Esophagus squamous epithelium (tissue), 5 donors: ENCODE measurements around the gene ANTKMT. TPM values are rescaled to one million over a fixed set of nuclear protein-coding genes. Genes with fewer than 3 reads are reported as not detected.

Experiments
- DNase-seq: peaks from one replicate; lab custom pipeline; 2025; lab: John Stamatoyannopoulos, UW
- H3K27ac ChIP-seq, 4 donors: fragments of 200-600 bp; sonication (generic); one replicate each; pipeline ENCODE4 v1.5.1; 2016 to 2019; ENCODE audit warnings: mild to moderate bottlenecking in 1 of 4
- H3K27me3 ChIP-seq, 4 donors: fragments of 200-600 bp; sonication (generic); 1 replicate in 3 of 4; 2 replicates in 1 of 4; pipeline versions ENCODE4 v1.5.1 to v1.6.0; 2017 to 2021; ENCODE audit warnings: antibody characterized with exemption in 1 of 4
- H3K36me3 ChIP-seq, 3 donors: fragments of 200-600 bp; sonication (generic); one replicate each; pipeline ENCODE4 v1.5.1; 2016 to 2019
- H3K4me1 ChIP-seq, 3 donors: fragments of 200-600 bp; sonication (generic); one replicate each; pipeline ENCODE4 v1.5.1; 2017 to 2019
- H3K4me3 ChIP-seq, 4 donors: fragments of 200-600 bp; sonication (generic); 1 replicate in 3 of 4; 2 replicates in 1 of 4; pipeline ENCODE4 v1.5.1; 2016 to 2019; ENCODE audit warnings: mild to moderate bottlenecking in 2 of 4, moderate library complexity in 1 of 4
- H3K9me3 ChIP-seq, 3 donors: fragments of 200-600 bp; sonication (generic); one replicate each; pipeline ENCODE4 v1.5.1; 2016 to 2019
- POLR2A ChIP-seq, 4 donors: fragments of 450-650 bp; IDR thresholded peaks; one replicate each; pipeline ENCODE4 v1.6.1; 2017; ENCODE audit warnings: antibody characterized with exemption in 4 of 4, mild to moderate bottlenecking in 4 of 4, moderate library complexity in 3 of 4
- WGBS, 2 donors: methylation state at CpG; one replicate each; pipeline ENCODE4 v1.1.5; 2018; 5-methylcytosine and 5-hydroxymethylcytosine counted together
- intact Hi-C: fragments of 100-400 bp; cut with DNase I; formaldehyde crosslinking; loops from one replicate; pipeline ENCODE4 v1.15.0; 2022
- total RNA-seq, 4 donors: library from RNA; depleted of rRNA; stranded (reverse); fragments of >200 nt; gene quantifications; one replicate each; pipeline ENCODE4 v1.1.0, GENCODE V29; 2016
- TF ChIP-seq, protein P1 (sequence below), 6 experiments: fragments of 450-650 bp in 4 of 6; fragments of 200-600 bp in 2 of 6; sonication (generic) in 2 of 6; IDR thresholded peaks; one replicate each; pipeline ENCODE4 v1.5.1; 2016 to 2019; ENCODE audit warnings: antibody characterized with exemption in 6 of 6, mild to moderate bottlenecking in 4 of 6, moderate library complexity in 4 of 6
- donor health status: DM: yes; HTN: yes; CAD: no.

The ANTKMT gene
- total RNA-seq, 4 donors from 2014 or later: 11.6 to 29.1 (median 24.2) TPM

DNA sequence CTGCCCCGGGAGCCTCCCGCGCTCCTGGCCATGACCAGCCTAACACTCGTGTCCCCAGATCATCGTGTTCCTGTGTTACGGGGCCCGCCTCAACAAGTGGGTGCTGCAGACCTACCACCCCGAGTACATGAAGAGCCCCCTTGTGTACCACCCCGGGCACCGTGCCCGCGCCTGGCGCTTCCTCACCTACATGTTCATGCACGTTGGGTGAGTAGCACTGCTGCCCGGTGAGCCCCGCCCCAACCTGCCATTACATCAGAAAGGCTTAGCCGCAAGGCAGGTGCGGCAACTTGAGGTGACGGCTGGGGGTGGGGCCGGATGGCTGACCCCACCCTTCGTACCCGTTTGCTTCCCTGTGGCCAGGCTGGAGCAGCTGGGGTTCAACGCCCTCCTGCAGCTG is 44.0 kb upstream of the ANTKMT start:
- peak overlapping the region; percentile 6 to 52 (median 31) for H3K27ac ChIP-seq
- 36 to 80% methylated on average over 1 to 5 of the region's 23 CpGs for WGBS, 2 donors
- H3K4me3 ChIP-seq: peak overlapping the region in 2 of 4 donors; percentile 3 to 45
- no peak for DNase-seq
- peaks cover 43 to 80% (median 51%) of the 10 kb centered on the region in 3 donors for H3K4me1 ChIP-seq
- intact Hi-C loops: no loop called here
- H3K36me3 ChIP-seq: peaks cover 21 to 34% (median 21%) of the 10 kb centered on the region in 3 donors
- peaks cover 0 to 33% (median 0%) of the 10 kb centered on the region in 4 donors for H3K27me3 ChIP-seq
- H3K9me3 ChIP-seq: no peaks in the 10 kb centered on the region
- no peak for TF ChIP-seq POLR2A (IDR thresholded peaks at IDR 0.05)
- TF ChIP-seq, protein P1, sequence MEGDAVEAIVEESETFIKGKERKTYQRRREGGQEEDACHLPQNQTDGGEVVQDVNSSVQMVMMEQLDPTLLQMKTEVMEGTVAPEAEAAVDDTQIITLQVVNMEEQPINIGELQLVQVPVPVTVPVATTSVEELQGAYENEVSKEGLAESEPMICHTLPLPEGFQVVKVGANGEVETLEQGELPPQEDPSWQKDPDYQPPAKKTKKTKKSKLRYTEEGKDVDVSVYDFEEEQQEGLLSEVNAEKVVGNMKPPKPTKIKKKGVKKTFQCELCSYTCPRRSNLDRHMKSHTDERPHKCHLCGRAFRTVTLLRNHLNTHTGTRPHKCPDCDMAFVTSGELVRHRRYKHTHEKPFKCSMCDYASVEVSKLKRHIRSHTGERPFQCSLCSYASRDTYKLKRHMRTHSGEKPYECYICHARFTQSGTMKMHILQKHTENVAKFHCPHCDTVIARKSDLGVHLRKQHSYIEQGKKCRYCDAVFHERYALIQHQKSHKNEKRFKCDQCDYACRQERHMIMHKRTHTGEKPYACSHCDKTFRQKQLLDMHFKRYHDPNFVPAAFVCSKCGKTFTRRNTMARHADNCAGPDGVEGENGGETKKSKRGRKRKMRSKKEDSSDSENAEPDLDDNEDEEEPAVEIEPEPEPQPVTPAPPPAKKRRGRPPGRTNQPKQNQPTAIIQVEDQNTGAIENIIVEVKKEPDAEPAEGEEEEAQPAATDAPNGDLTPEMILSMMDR (IDR thresholded peaks at IDR 0.05): no peak

- Histone ChIP-seq H3K27me3 (peaks cover 0 to 33% (median 0%) of the 10 kb centered on the region in 4 donors), H3K4me1 (peaks cover 48 to 86% (median 58%) of the 10 kb centered on the region in 3 donors), H3K36me3 (peaks cover 21 to 34% (median 21%) of the 10 kb centered on the region in 3 donors), H3K27ac (peak overlapping the region in 2 of 4 donors; percentile 9 to 23), H3K9me3 (no peaks in the 10 kb centered on the region), H3K4me3 (peak overlapping the region in 2 of 4 donors; percentile 3 to 45)
- WGBS, 2 donors: 38 to 54% methylated on average over 7 to 18 of the region's 57 CpGs
- intact Hi-C loops: no loop called here
- DNase-seq: no peak
- TF ChIP-seq, protein P1 (IDR thresholded peaks at IDR 0.05): no peak
- TF ChIP-seq POLR2A (IDR thresholded peaks at IDR 0.05): peak in 1 of 4 donors; percentile 10
These were observed 43.4 kb upstream of the ANTKMT start for GRCh38 chr16:677316-678190.

DNA sequence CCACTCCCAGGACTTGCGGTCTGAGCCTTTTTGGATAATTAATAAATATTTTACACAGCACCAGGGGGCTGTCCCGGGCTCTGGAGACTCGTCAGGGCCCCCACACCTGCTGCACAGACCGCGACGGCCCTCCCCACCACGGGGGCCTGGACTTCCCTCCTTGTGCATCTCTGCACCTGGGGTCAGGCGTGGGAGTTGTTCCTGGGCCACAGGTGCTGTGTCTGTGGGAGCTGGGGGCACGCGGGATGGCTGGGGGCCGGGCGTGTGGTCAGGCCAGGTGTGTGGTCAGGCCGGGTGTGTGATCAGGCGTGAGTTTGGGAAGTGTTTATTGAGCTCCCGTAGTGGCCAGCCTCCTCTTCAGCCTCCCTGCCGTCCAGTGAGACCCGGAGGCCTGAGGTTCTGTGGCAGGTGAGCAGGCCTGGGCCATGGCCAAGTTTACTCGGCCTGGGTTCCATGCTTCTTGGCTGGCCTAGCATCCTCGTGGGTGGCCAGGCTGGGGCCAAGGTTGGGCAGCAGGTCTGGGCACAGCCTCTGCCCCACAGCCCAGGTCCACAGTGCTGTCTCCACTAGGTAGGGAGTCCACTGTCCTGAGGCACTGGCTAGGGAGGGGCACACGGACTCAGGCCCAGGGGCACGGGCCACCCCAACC is 42.6 kb upstream of the ANTKMT start:
- H3K4me3 ChIP-seq: no peak overlapping the region
- peaks cover 13 to 34% (median 20%) of the 10 kb centered on the region in 3 donors for H3K36me3 ChIP-seq
- 58 to 72% methylated on average over 4 of the region's 21 CpGs for WGBS, 2 donors
- peaks cover 54 to 86% (median 65%) of the 10 kb centered on the region in 3 donors for H3K4me1 ChIP-seq
- H3K9me3 ChIP-seq: no peaks in the 10 kb centered on the region
- peaks cover 0 to 33% (median 0%) of the 10 kb centered on the region in 4 donors for H3K27me3 ChIP-seq
- intact Hi-C loops: no loop called here
- peak overlapping the region in 3 of 4 donors; percentile 79 to 97 (median 93) for H3K27ac ChIP-seq
- no peak for TF ChIP-seq POLR2A (IDR thresholded peaks at IDR 0.05)
- TF ChIP-seq, protein P1 (IDR thresholded peaks at IDR 0.05): no peak
- DNase-seq: no peak

- WGBS, 2 donors: 48 to 70% methylated on average over 2 to 6 of the region's 52 CpGs
- intact Hi-C loops: no loop called here
- Histone ChIP-seq H3K27me3 (peaks cover 0 to 33% (median 0%) of the 10 kb centered on the region in 4 donors), H3K4me1 (peaks cover 59 to 89% (median 70%) of the 10 kb centered on the region in 3 donors), H3K9me3 (no peaks in the 10 kb centered on the region), H3K4me3 (peak overlapping the region; percentile 69 to 98 (median 88)), H3K36me3 (peaks cover 11 to 26% (median 15%) of the 10 kb centered on the region in 3 donors), H3K27ac (peak overlapping the region; percentile 60 to 97 (median 86))
- DNase-seq: no peak
- TF ChIP-seq, protein P1 (IDR thresholded peaks at IDR 0.05): no peak
- TF ChIP-seq POLR2A (IDR thresholded peaks at IDR 0.05): no peak
These were observed 41.8 kb upstream of the ANTKMT start for GRCh38 chr16:678858-679813.
